Upper lobe of left lung (tissue), 4 donors: ENCODE measurements around the gene TSHZ2.

Experiments
- CTCF ChIP-seq, 6 experiments: fragments of 450-650 bp in 4 of 6; fragments of 200-600 bp in 2 of 6; sonication (generic) in 2 of 6; IDR thresholded peaks; one replicate each; pipeline ENCODE4 v1.5.1; 2016 to 2019; ENCODE audit warnings: antibody characterized with exemption in 6 of 6
- POLR2AphosphoS5 ChIP-seq, 2 donors: sonication (generic); formaldehyde crosslinking; IDR thresholded peaks; one replicate each; pipeline ENCODE4 v1.5.1; 2017; ENCODE audit warnings: antibody characterized with exemption in 2 of 2

- TF ChIP-seq POLR2AphosphoS5 (IDR thresholded peaks at IDR 0.05): no peak
- no peak for TF ChIP-seq CTCF (IDR thresholded peaks at IDR 0.05)
Observed at GRCh38 chr20:53238121-53238660, 266.0 kb downstream of the TSHZ2 start.
